Measurements from ENCODE around the gene ZNF638. TPM values are rescaled to one million over a fixed set of nuclear protein-coding genes. Genes with fewer than 3 reads are reported as not detected.
A peak's percentile ranks its signal among the peaks of the same experiment; 100 is the strongest.

ZNF638 gene
- total and polyA plus RNA-seq, 2 of the 8 experiments (the other 6 are each of a cell fraction or from before 2014, with no cell fraction given) = 45.3 to 143 TPM

DNA sequence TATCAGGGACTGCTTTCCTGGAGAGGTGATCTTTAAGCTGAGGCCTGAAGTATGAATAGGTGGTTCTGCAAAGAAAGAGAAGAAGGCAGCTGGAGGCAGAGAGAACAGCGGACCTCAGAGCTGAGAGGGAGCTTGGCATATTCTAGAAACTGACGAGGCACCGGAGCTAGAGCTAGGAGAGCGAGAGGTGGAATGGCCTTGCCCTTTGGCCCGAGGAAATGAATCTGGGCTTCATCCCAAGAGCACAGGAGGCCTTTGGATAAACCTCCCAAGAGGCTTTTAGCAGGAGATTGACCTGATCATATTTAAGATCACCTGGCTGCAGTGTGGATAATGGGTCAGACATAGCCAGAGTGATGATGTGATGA is 129.7 kb downstream of the ZNF638 start:
- Histone ChIP-seq H4K5ac (ENCODE audit: insufficient read length, low read depth, low read length) (no peak overlapping the region), H3K4me1 (replicated peaks in 1 of 4; ENCODE audit: control insufficient read depth in 3 of 4, insufficient read depth in 4 of 4, low read length in 3 of 4) (peaks cover 6 to 27% (median 12%) of the 10 kb centered on the region in 4 experiments), H2BK5ac (ENCODE audit: low read depth, low read length) (no peak overlapping the region), H2BK120ac (replicated peaks; ENCODE audit: low read depth, low read length) (no peak overlapping the region), H3K23me2 (ENCODE audit: low read depth, low read length) (peaks cover 7% of the 10 kb centered on the region; the same call in 1 of the 2 replicates), H2BK12ac (ENCODE audit: low read depth, low read length) (no peak overlapping the region), H4K20me1 (replicated peaks in 1 of 2; ENCODE audit: control insufficient read depth in 1 of 2, insufficient read depth in 2 of 2, low read length in 2 of 2) (peaks cover 11% of the 10 kb centered on the region in 2 experiments), H3K79me2 (ENCODE audit: control insufficient read depth in 1 of 2, insufficient read depth in 2 of 2, low read length in 2 of 2) (no peaks in the 10 kb centered on the region), H3K18ac (ENCODE audit: extremely low read depth, low read length) (no peak overlapping the region), H2BK15ac (ENCODE audit: low read length) (peak overlapping the region; percentile 38; the same call in 1 of the 2 replicates), H3K9me3 (ENCODE audit: insufficient read depth in 2 of 2, low read depth in 1 of 2, low read length in 1 of 2) (no peaks in the 10 kb centered on the region), H2AK5ac (ENCODE audit: low read depth, low read length) (no peak overlapping the region), H3K79me1 (ENCODE audit: low read depth, low read length) (no peaks in the 10 kb centered on the region), H4K8ac (ENCODE audit: extremely low read depth, insufficient read depth, low read length) (no peak overlapping the region), H3K4me2 (ENCODE audit: insufficient read depth in 1 of 2, low read depth in 2 of 2, low read length in 2 of 2) (peak overlapping the region; percentile 44 to 60; a peak in 3 of 4 replicates), H3K27me3 (replicated peaks in 1 of 4; ENCODE audit: control insufficient read depth in 3 of 4, extremely low read depth in 1 of 4, insufficient read depth in 3 of 4, low read length in 3 of 4) (peaks cover 29 to 72% (median 63%) of the 10 kb centered on the region in 4 experiments), H3K9ac (replicated peaks in 1 of 4; ENCODE audit: extremely low read depth in 1 of 4, low read depth in 3 of 4, low read length in 3 of 4) (no peak overlapping the region), H2AFZ (ENCODE audit: low read length) (no peak overlapping the region), H4K91ac (replicated peaks; ENCODE audit: insufficient read length, low read length) (no peak overlapping the region), H3K4me3 (ENCODE audit: extremely low read depth in 1 of 4, insufficient read depth in 2 of 4, low read depth in 3 of 4, low read length in 4 of 4) (no peak overlapping the region), H3K27ac (ENCODE audit: low read depth, low read length) (no peak overlapping the region), H3K56ac (replicated peaks; ENCODE audit: insufficient read length, low read depth, low read length) (no peak overlapping the region), H3K4ac (replicated peaks; ENCODE audit: insufficient read length, low read depth, low read length) (no peak overlapping the region), H2BK20ac (ENCODE audit: low read length) (no peak overlapping the region), H3K14ac (ENCODE audit: insufficient read length) (no peak overlapping the region), H3K23ac (ENCODE audit: insufficient read length) (no peak overlapping the region), H3K36me3 (ENCODE audit: control insufficient read depth in 2 of 4, insufficient read depth in 4 of 4, low read length in 3 of 4) (no peaks in the 10 kb centered on the region)
- 59% methylated on average over 5 of the region's 5 CpGs; no CpG with 5 or more reads in 1 of the 2 experiments for WGBS, 2 experiments (ENCODE audit: extremely low coverage in 1 of 2, insufficient coverage in 1 of 2, insufficient read length in 1 of 2, insufficient replicate concordance in 2 of 2, low coverage in 1 of 2, low lambda C conversion rate in 2 of 2, missing lambda C conversion rate in 1 of 2)
- FAIRE-seq (no peak), DNase-seq (ENCODE audit: low read depth in 1 of 2, low spot score in 2 of 2) (no peak)
- TF ChIP-seq JUND (IDR thresholded peaks at IDR 0.05; ENCODE audit: low read length) = no peak
- TF ChIP-seq, protein P1, sequence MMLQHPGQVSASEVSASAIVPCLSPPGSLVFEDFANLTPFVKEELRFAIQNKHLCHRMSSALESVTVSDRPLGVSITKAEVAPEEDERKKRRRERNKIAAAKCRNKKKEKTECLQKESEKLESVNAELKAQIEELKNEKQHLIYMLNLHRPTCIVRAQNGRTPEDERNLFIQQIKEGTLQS (IDR thresholded peaks at IDR 0.05; ENCODE audit: insufficient read depth, low read depth, low read length) = no peak
- TF ChIP-seq TBP (IDR thresholded peaks at IDR 0.05; ENCODE audit: low read depth, low read length) = no peak
- TF ChIP-seq ZNF274 (IDR thresholded peaks at IDR 0.05; ENCODE audit: borderline replicate concordance, extremely low read depth, low read length) = no peak
- no peak for TF ChIP-seq TAF1 (IDR thresholded peaks at IDR 0.05; ENCODE audit: low read depth, low read length)
- no peak for TF ChIP-seq EZH2 (IDR thresholded peaks at IDR 0.05; ENCODE audit: low read depth, low read length, severe bottlenecking)
- TF ChIP-seq RNF2 (IDR thresholded peaks at IDR 0.05; ENCODE audit: borderline replicate concordance, low read depth, low read length, missing control alignments, poor library complexity, severe bottlenecking) = no peak
- TF ChIP-seq BRCA1 (IDR thresholded peaks at IDR 0.05; ENCODE audit: low read depth, low read length) = no peak
- TF ChIP-seq NRF1 (IDR thresholded peaks at IDR 0.05; ENCODE audit: low read depth, low read length) = no peak
- TF ChIP-seq RAD21 (IDR thresholded peaks at IDR 0.05 in 1 of 2, conservative IDR thresholded peaks at IDR 0.05 in 1 of 2; ENCODE audit: low read depth in 2 of 2, low read length in 2 of 2) = no peak
- ChIA-PET POLR2A (ENCODE audit: partially characterized antibody) (interaction anchor here (1.0 to 1.1 kb wide), 2 partner anchors 20 to 129 kb away, joined by 3 to 4 read pairs; no protein-coding TSS in a partner anchor), CTCF (ENCODE audit: partially characterized antibody) (interaction anchor here (0.7 to 11.9 kb wide), 21 partner anchors 8 to 317 kb away, joined by 3 to 238 read pairs (median 5); partner anchors contain the start of gene DYSF)

Data from H1 (cell line).